NT2/D1 (cell line): ENCODE results near the gene RIC8A.

Experiments used
- YY1 ChIP-seq: IDR thresholded peaks from 2 replicates; pipeline ENCODE4 v1.6.1; 2011; ENCODE audit not compliant: insufficient read length, insufficient read depth
- ZNF274 ChIP-seq: IDR thresholded peaks from 2 replicates; pipeline ENCODE4 v1.6.1; 2011; ENCODE audit warnings: mild to moderate bottlenecking, low read depth, low read length

DNA sequence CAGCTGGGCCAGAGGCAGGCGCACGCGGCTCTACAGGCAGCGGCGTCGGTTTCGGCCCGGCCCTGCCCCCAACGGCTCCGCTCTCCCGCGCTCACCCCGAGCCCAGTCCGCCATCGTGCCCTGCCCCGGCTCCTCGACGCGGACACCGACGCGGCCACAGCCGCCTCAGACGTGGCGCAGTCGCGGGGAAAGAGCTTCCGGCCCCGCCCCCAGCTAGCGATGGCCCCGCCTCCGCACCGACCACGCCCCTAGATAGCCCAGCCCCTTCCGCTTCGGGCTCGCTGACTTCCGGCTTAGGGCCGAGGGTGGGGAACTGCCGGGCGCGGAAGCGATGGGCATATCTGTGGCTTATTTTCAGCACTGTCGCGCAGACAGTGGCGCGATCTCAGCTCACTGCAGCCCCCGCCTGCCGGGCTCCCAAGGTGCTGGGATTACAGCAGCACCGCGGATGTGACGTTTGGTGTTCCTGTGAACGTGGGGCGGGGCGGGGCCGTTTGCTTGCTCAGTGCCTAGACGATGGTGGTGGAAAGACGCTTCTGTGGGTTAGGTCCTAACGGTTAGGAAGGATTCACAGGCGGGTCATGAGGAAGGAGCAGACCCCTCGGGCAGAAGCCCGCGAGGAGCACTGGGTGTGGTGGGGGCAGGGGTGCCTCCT, at the start of gene RIC8A, which contains the start of gene BET1L:
- TF ChIP-seq ZNF274, result no peak
- no peak for TF ChIP-seq YY1
